T-helper 2 cell treated with Interferon-gamma antibody and Interleukin-4, amounts not matched to agents 100 ng/mL and 5 ng/mL, for 36 hours (primary cell): ENCODE data around the gene CBX5. TPM values are rescaled to one million over a fixed set of nuclear protein-coding genes. Genes with fewer than 3 reads are reported as not detected.

Experiments used
- total RNA-seq: library from RNA; stranded (reverse); gene quantifications from 2 replicates; pipeline ENCODE4 v1.2.3, GENCODE V29; 2022

The CBX5 gene
- total RNA-seq, 1 donor from 2014 or later = 153 TPM

Other genes starting within 250 kb of the CBX5 start
- gene HOXC5, start 247.1 kb downstream of the CBX5 start, total RNA-seq = not detected in 2 replicates
- not detected in 2 replicates for gene HOXC4, start 226.3 kb downstream of the CBX5 start, total RNA-seq
- gene SMUG1, start 91.1 kb downstream of the CBX5 start, total RNA-seq = 25.7 and 27.5 TPM in 2 replicates
- 1,517 and 1,552 TPM in 2 replicates for gene HNRNPA1, start 604 bp upstream of the CBX5 start, total RNA-seq
- gene NFE2, start 20.9 kb upstream of the CBX5 start, total RNA-seq = not detected in 2 replicates
- 136 and 139 TPM in 2 replicates for gene COPZ1, start 45.0 kb upstream of the CBX5 start, total RNA-seq
- 0.32 and 0.39 TPM in 2 replicates for gene GPR84, start 84.4 kb upstream of the CBX5 start, total RNA-seq
- 0.57 and 0.70 TPM in 2 replicates for gene ZNF385A, start 104.6 kb upstream of the CBX5 start, total RNA-seq
- 80.3 and 81.0 TPM in 2 replicates for gene ITGA5, start 139.1 kb upstream of the CBX5 start, total RNA-seq
- 9.4 and 10.2 TPM in 2 replicates for gene GTSF1, start 193.5 kb upstream of the CBX5 start, total RNA-seq
- gene NCKAP1L, start 217.6 kb upstream of the CBX5 start, total RNA-seq = 167 and 169 TPM in 2 replicates